Spleen (tissue), 11 donors: ENCODE measurements around the gene PKHD1. TPM values are rescaled to one million over a fixed set of nuclear protein-coding genes. Genes with fewer than 3 reads are reported as not detected.

Experiments used
- DNase-seq: peaks from one replicate; pipeline ENCODE4 v3.0.0-alpha.2; 2020
- H3K27ac ChIP-seq, 8 donors: fragments of 200-600 bp; sonication (generic) in 7 of 8; 1 replicate in 4 of 8; 2 replicates in 4 of 8; pipeline versions ENCODE4 v1.5.0 to v1.8.0; 2016 to 2021; ENCODE audit warnings: inconsistent platforms in 4 of 8, mild to moderate bottlenecking in 4 of 8, moderate library complexity in 1 of 8
- H3K27me3 ChIP-seq, 7 donors: fragments of 200-600 bp; sonication (generic) in 6 of 7; replicated peaks in 1 of 7; 1 replicate in 4 of 7; 2 replicates in 3 of 7; pipeline versions ENCODE4 v1.5.0 to v1.8.0; 2016 to 2021; ENCODE audit warnings: inconsistent platforms in 3 of 7, mild to moderate bottlenecking in 1 of 7
- H3K36me3 ChIP-seq, 6 donors: fragments of 200-600 bp; sonication (generic) in 5 of 6; 1 replicate in 4 of 6; 2 replicates in 2 of 6; pipeline versions ENCODE4 v1.5.0 to v1.8.0; 2016 to 2021; ENCODE audit warnings: inconsistent platforms in 2 of 6
- H3K4me1 ChIP-seq, 6 donors: fragments of 200-600 bp; sonication (generic) in 5 of 6; 1 replicate in 3 of 6; 2 replicates in 3 of 6; pipeline versions ENCODE4 v1.5.0 to v1.8.0; 2016 to 2021; ENCODE audit warnings: inconsistent platforms in 3 of 6
- H3K4me3 ChIP-seq, 8 donors: fragments of 200-600 bp; sonication (generic) in 7 of 8; 1 replicate in 4 of 8; 2 replicates in 4 of 8; pipeline versions ENCODE4 v1.5.0 to v1.8.0; 2016 to 2021; ENCODE audit warnings: inconsistent platforms in 4 of 8, mild to moderate bottlenecking in 4 of 8, moderate library complexity in 2 of 8
- H3K9me3 ChIP-seq, 8 donors: fragments of 200-600 bp; sonication (generic) in 7 of 8; 1 replicate in 4 of 8; 2 replicates in 4 of 8; pipeline versions ENCODE4 v1.5.0 to v1.8.0; 2016 to 2021; ENCODE audit warnings: inconsistent platforms in 4 of 8
- CTCF ChIP-seq, 11 experiments: fragments of 200-600 bp in 7 of 11; fragments of 450-650 bp in 4 of 11; sonication (generic) in 4 of 11; IDR thresholded peaks in 8 of 11; conservative IDR thresholded peaks in 3 of 11; 1 replicate in 7 of 11; 2 replicates in 4 of 11; pipeline versions ENCODE4 v1.4.0 to v1.8.0; 2016 to 2021; ENCODE audit warnings: antibody characterized with exemption in 11 of 11, inconsistent platforms in 4 of 11, mild to moderate bottlenecking in 1 of 11
- POLR2A ChIP-seq, 3 donors: fragments of 450-650 bp; IDR thresholded peaks; one replicate each; pipeline ENCODE4 v1.5.1; 2017; ENCODE audit warnings: antibody characterized with exemption in 3 of 3, mild to moderate bottlenecking in 1 of 3
- POLR2AphosphoS5 ChIP-seq, 3 donors: sonication (generic); formaldehyde crosslinking; IDR thresholded peaks; one replicate each; pipeline ENCODE4 v1.5.1; 2017; ENCODE audit warnings: antibody characterized with exemption in 3 of 3
- WGBS, 5 donors: extraction: QIAGEN DNeasy Blood & Tissue Kit in 3 of 5; methylation state at CpG; one replicate each; pipeline versions ENCODE4 v1.1.5 to v1.1.7; 2013 to 2018; 5-methylcytosine and 5-hydroxymethylcytosine counted together
- intact Hi-C: fragments of 100-400 bp; cut with DNase I; formaldehyde crosslinking; loops from one replicate; pipeline ENCODE4 v1.15.0; 2023; ENCODE audit warnings: low total_unique reads
- polyA plus RNA-seq, 3 donors: library from polyadenylated mRNA; stranded (reverse); fragments of 200-250 nt; gene quantifications; one replicate each; pipeline ENCODE4 v1.2.1, GENCODE V29; 2013
- total RNA-seq, 7 donors: library from RNA; depleted of rRNA in 3 of 7; stranded (reverse); fragments of >200 nt in 3 of 7; fragmentation: NEBNext Ultra II Directional in 4 of 7; extraction: Animal tissue kit (Norgen Biotek cat#: 25700) in 4 of 7; gene quantifications; one replicate each; pipeline versions ENCODE4 v1.1.0 to v1.2.1, GENCODE V29; 2016 to 2021
- donor health status: healthy with polysubstance abuse.
- donor health status: DM: no; HTN: no; CAD: no; lungs with moderate emphysema.
- donor health status: DM: no; HTN: no; CAD: no.
- donor health status: Bipolar disorder and iron deficiency.
- donor health status: healthy.
- donor health status: DM: no; HTN: no; CAD: no.
- donor health status: DM: yes; HTN: yes; CAD: no.

The PKHD1 gene
- total and polyA plus RNA-seq, 10 donors, result not detected

GRCh38 chr6:51972659-51973058, 114.8 kb downstream of the PKHD1 start:
- DNase-seq, result no peak
- WGBS, 5 donors, result 57 to 72% (median 64%) methylated on average over 3 of the region's 3 CpGs
- Histone ChIP-seq H3K9me3 (no peaks in the 10 kb centered on the region), H3K36me3 (no peaks in the 10 kb centered on the region), H3K4me3 (no peak overlapping the region), H3K27me3 (peaks cover 0 to 3% (median 0%) of the 10 kb centered on the region in 7 donors), H3K27ac (no peak overlapping the region), H3K4me1 (no peaks in the 10 kb centered on the region)
- TF ChIP-seq CTCF (IDR thresholded peaks at IDR 0.05 in 8 of 11, conservative IDR thresholded peaks at IDR 0.05 in 3 of 11), result no peak
- no peak for TF ChIP-seq POLR2A (IDR thresholded peaks at IDR 0.05)
- TF ChIP-seq POLR2AphosphoS5 (IDR thresholded peaks at IDR 0.05), result no peak
- intact Hi-C loops, result no loop called here

GRCh38 chr6:51968265-51968664, 119.1 kb downstream of the PKHD1 start:
- no peaks in the 10 kb centered on the region for H3K4me1 ChIP-seq
- H3K4me3 ChIP-seq, result no peak overlapping the region
- 68 to 85% (median 79%) methylated on average over 2 of the region's 2 CpGs for WGBS, 5 donors
- H3K27ac ChIP-seq, result no peak overlapping the region
- no peak for DNase-seq
- intact Hi-C loops, result no loop called here
- H3K27me3 ChIP-seq, result peaks cover 0 to 3% (median 0%) of the 10 kb centered on the region in 7 donors
- TF ChIP-seq POLR2A (IDR thresholded peaks at IDR 0.05), result no peak
- TF ChIP-seq POLR2AphosphoS5 (IDR thresholded peaks at IDR 0.05), result no peak
- no peak for TF ChIP-seq CTCF (IDR thresholded peaks at IDR 0.05 in 8 of 11, conservative IDR thresholded peaks at IDR 0.05 in 3 of 11)
- no peaks in the 10 kb centered on the region for H3K36me3 ChIP-seq
- H3K9me3 ChIP-seq, result no peaks in the 10 kb centered on the region

- no peaks in the 10 kb centered on the region for H3K9me3 ChIP-seq
- 32 to 44% (median 37%) methylated on average over 3 of the region's 3 CpGs for WGBS, 5 donors
- H3K27ac ChIP-seq, result no peak overlapping the region
- no peak overlapping the region for H3K4me3 ChIP-seq
- DNase-seq, result no peak
- TF ChIP-seq CTCF (IDR thresholded peaks at IDR 0.05 in 8 of 11, conservative IDR thresholded peaks at IDR 0.05 in 3 of 11), result no peak
- TF ChIP-seq POLR2AphosphoS5 (IDR thresholded peaks at IDR 0.05), result no peak
- no peak for TF ChIP-seq POLR2A (IDR thresholded peaks at IDR 0.05)
- H3K36me3 ChIP-seq, result no peaks in the 10 kb centered on the region
- no peaks in the 10 kb centered on the region for H3K4me1 ChIP-seq
- peaks cover 0 to 10% (median 0%) of the 10 kb centered on the region in 7 donors for H3K27me3 ChIP-seq
- intact Hi-C loops, result no loop called here
These were observed 122.1 kb downstream of the PKHD1 start for GRCh38 chr6:51965222-51965801.

- DNase-seq, result no peak
- Histone ChIP-seq H3K4me1 (no peaks in the 10 kb centered on the region), H3K27ac (no peak overlapping the region), H3K27me3 (peaks cover 0 to 12% (median 0%) of the 10 kb centered on the region in 7 donors), H3K9me3 (no peaks in the 10 kb centered on the region), H3K4me3 (no peak overlapping the region), H3K36me3 (no peaks in the 10 kb centered on the region)
- intact Hi-C loops, result no loop called here
- WGBS, 5 donors, result 57 to 80% (median 77%) methylated on average over 4 of the region's 4 CpGs
- TF ChIP-seq POLR2AphosphoS5 (IDR thresholded peaks at IDR 0.05) (no peak), POLR2A (IDR thresholded peaks at IDR 0.05) (no peak), CTCF (IDR thresholded peaks at IDR 0.05 in 8 of 11, conservative IDR thresholded peaks at IDR 0.05 in 3 of 11) (no peak)
These were observed 123.4 kb downstream of the PKHD1 start for GRCh38 chr6:51963980-51964379.
